ENCODE data around the gene NEK6. TPM values are rescaled to one million over a fixed set of nuclear protein-coding genes. Genes with fewer than 3 reads are reported as not detected.
A peak's percentile ranks its signal among the peaks of the same experiment; 100 is the strongest.

NEK6 gene
- total RNA-seq, 1 donor from 2014 or later = 15.7 TPM

DNA sequence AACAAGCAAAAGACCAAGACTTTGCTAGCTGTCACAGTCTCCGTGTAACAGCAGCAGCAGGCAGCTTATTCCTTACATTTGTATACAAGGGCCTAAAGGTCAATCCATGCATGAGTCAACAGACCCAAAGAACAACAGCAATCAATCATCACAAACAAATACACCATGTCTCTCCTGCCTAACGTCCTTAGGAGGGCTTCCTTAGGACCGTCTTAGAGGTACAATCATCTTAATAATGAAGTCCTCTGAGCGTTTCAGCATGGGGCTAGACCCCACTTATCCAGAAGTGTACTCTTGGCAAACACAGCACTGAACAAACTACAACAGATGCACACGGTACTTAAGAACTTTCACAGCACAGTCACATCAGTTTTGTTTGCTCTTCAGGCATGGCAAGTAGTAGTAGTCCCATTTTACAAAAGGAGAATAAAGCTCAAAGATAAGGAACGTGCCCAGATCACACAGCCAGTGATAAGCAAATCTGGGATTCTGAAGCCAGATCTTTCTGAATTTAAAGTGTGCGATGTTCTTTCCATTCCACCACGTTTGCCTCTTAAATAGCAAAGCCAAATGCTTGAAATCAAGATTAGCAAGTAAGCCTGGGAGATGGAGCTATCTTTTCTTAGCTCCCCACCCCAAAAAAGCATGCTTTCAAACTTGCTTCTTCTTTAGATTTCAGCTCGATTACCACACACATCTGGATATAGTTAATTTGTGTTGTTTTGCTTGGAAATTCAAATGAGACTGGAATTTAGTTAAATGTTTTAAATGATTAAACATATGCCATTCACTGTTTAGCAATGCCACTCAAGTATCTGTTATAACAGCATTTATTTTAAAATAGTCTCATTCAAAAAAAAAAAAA lies 133.3 kb downstream of the NEK6 start:
- no peaks in the 10 kb centered on the region for H3K36me3 ChIP-seq (ENCODE audit: control insufficient read depth in 3 of 3, insufficient read depth in 3 of 3, low read length in 3 of 3)
- no peak overlapping the region for H3K27ac ChIP-seq (ENCODE audit: low read depth, low read length)
- H3K9me3 ChIP-seq (ENCODE audit: control insufficient read depth in 3 of 3, low read length in 3 of 3) = no peaks in the 10 kb centered on the region
- H3K4me3 ChIP-seq (ENCODE audit: low read length in 3 of 3) = no peak overlapping the region
- H3K4me1 ChIP-seq (ENCODE audit: control insufficient read depth in 3 of 3, insufficient read depth in 3 of 3, low read length in 3 of 3) = peaks cover 33 to 63% (median 41%) of the 10 kb centered on the region in 3 donors
- no peak overlapping the region for H3K9ac ChIP-seq (ENCODE audit: low read depth in 1 of 3, low read length in 3 of 3)
- no peaks in the 10 kb centered on the region for H3K27me3 ChIP-seq (ENCODE audit: control insufficient read depth in 3 of 3, insufficient read depth in 3 of 3, low read length in 3 of 3)

DNA sequence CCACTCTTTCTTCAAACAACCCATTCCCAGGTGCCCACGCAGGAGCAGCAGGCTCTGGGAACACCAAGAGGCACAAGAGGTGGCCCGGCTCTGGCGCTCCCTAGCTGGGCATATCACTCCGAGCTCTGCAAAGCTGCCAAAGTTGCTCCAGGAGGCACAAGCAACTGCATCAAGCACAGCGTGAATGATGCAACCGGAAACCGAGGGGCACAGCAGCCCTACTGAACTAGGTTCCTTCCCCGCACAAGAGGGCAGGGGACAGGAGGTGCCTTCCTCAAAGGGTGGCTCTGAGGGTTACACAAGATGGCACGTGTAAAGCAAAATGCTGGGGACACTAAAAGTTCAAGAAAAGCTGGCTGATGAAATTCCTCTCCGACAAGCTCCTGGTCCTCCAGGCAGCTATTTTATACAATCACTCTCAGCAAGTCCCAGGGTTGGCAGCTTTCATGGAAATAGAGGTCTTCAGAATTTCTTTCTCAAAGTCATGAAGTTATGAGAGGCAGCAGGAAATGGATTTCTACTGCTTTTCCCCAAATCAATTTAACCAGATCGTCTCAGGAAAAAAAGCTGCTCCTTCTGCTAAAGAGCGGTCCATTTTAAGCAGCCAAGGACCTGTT lies 134.6 kb downstream of the NEK6 start:
- no peak overlapping the region for H3K27ac ChIP-seq (ENCODE audit: low read depth, low read length)
- H3K4me1 ChIP-seq (ENCODE audit: control insufficient read depth in 3 of 3, insufficient read depth in 3 of 3, low read length in 3 of 3) = peaks cover 33 to 71% (median 44%) of the 10 kb centered on the region in 3 donors
- H3K9me3 ChIP-seq (ENCODE audit: control insufficient read depth in 3 of 3, low read length in 3 of 3) = no peaks in the 10 kb centered on the region
- H3K36me3 ChIP-seq (ENCODE audit: control insufficient read depth in 3 of 3, insufficient read depth in 3 of 3, low read length in 3 of 3) = peaks cover 0 to 2% (median 0%) of the 10 kb centered on the region in 3 donors
- peak overlapping the region in 1 of 3 donors; percentile 9 for H3K4me3 ChIP-seq (ENCODE audit: low read length in 3 of 3)
- H3K27me3 ChIP-seq (ENCODE audit: control insufficient read depth in 3 of 3, insufficient read depth in 3 of 3, low read length in 3 of 3) = no peaks in the 10 kb centered on the region
- no peak overlapping the region for H3K9ac ChIP-seq (ENCODE audit: low read depth in 1 of 3, low read length in 3 of 3)

DNA sequence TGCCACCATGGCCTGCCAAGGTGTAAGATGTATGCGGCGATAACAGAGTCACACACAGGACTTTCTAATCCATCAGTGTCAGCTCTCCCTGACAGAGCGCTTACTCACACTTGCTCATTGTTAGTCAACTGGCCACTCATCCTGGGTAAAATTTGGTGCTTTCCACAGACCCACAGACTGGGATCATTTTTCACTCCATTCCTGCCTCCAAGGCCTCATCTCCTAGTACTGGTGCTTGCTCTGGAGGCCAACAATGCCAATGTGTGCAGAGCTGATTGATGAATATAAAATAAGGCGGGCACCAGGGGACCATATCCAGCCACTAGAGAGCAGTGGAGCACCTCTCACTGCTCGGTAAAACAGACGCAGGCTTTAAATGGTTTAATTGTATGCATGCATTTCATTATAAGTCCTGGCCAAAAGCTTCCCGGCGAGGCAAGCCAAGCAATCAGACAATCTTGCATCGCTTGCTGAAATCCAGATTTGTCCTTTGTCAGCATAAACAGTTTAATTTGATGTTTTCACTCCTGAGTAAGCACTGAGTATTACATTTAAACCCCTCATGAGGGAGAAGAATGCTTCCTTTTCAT lies 135.2 kb downstream of the NEK6 start:
- H3K4me1 ChIP-seq (ENCODE audit: control insufficient read depth in 3 of 3, insufficient read depth in 3 of 3, low read length in 3 of 3) = peaks cover 32 to 72% (median 44%) of the 10 kb centered on the region in 3 donors
- no peaks in the 10 kb centered on the region for H3K9me3 ChIP-seq (ENCODE audit: control insufficient read depth in 3 of 3, low read length in 3 of 3)
- no peak overlapping the region for H3K4me3 ChIP-seq (ENCODE audit: low read length in 3 of 3)
- H3K27ac ChIP-seq (ENCODE audit: low read depth, low read length) = no peak overlapping the region
- H3K27me3 ChIP-seq (ENCODE audit: control insufficient read depth in 3 of 3, insufficient read depth in 3 of 3, low read length in 3 of 3) = no peaks in the 10 kb centered on the region
- H3K36me3 ChIP-seq (ENCODE audit: control insufficient read depth in 3 of 3, insufficient read depth in 3 of 3, low read length in 3 of 3) = peaks cover 0 to 2% (median 0%) of the 10 kb centered on the region in 3 donors
- H3K9ac ChIP-seq (ENCODE audit: low read depth in 1 of 3, low read length in 3 of 3) = no peak overlapping the region

DNA sequence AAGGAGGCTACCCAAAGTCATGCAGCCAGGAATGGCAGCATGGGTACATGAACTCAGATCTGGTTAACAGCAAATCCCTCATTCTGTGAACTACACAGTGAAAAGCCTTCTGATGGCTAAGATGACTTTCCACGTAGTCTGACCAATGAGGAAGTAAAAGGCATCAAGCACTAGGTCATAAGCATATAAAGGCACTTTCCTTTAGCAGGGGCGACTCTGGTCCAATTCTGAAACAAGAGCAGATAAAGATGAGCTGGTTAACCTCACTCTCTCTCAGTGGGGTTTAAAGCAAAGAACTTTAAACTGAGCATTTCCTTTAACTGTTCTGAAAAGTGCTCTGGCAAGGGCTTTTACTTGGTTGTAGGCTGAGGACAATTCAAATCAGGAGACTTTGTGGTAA lies 136.4 kb downstream of the NEK6 start:
- H3K27me3 ChIP-seq (ENCODE audit: control insufficient read depth in 3 of 3, insufficient read depth in 3 of 3, low read length in 3 of 3) = no peaks in the 10 kb centered on the region
- no peak overlapping the region for H3K4me3 ChIP-seq (ENCODE audit: low read length in 3 of 3)
- H3K36me3 ChIP-seq (ENCODE audit: control insufficient read depth in 3 of 3, insufficient read depth in 3 of 3, low read length in 3 of 3) = peaks cover 0 to 2% (median 0%) of the 10 kb centered on the region in 3 donors
- H3K27ac ChIP-seq (ENCODE audit: low read depth, low read length) = no peak overlapping the region
- H3K9me3 ChIP-seq (ENCODE audit: control insufficient read depth in 3 of 3, low read length in 3 of 3) = no peaks in the 10 kb centered on the region
- H3K4me1 ChIP-seq (ENCODE audit: control insufficient read depth in 3 of 3, insufficient read depth in 3 of 3, low read length in 3 of 3) = peaks cover 31 to 72% (median 40%) of the 10 kb centered on the region in 3 donors
- H3K9ac ChIP-seq (ENCODE audit: low read depth in 1 of 3, low read length in 3 of 3) = no peak overlapping the region

DNA sequence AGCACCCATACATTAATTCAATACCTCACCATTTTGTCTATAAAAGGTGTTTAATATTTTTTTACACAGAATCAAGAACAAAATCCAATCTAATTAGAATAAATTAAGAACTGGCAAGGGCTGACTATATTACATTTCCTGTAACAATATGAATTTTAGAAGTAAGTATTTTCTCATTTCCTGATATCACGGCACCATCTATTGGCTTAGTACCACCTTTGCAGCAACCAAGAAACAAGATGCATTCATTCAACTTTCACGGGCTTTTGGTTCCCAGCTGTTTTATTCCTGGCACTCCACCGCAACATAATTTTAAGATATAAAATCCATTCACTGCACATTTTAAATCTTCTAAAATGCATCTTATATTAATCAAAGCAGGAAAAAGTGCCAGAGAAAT lies 136.8 kb downstream of the NEK6 start:
- H3K9ac ChIP-seq (ENCODE audit: low read depth in 1 of 3, low read length in 3 of 3) = no peak overlapping the region

DNA sequence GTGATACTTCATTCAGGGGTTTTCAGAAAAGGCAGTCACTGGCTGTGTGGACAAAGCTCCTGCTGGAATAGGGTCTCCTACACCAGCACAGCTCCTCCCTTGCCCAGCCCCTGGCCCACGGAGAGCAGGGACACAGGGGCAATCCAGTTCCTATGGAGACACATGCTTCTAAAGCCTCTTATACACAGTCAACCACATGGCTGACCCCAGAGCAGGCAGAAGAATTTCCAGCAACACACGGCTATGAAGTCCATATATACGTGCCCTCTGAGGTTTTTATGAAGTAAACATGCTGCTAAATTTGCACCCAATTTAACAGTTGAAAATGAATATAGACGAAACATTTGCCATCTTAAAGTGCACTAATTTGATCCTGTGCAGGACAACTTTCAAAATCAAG lies 138.1 kb downstream of the NEK6 start:
- H3K4me1 ChIP-seq (ENCODE audit: control insufficient read depth in 3 of 3, insufficient read depth in 3 of 3, low read length in 3 of 3) = peaks cover 43 to 70% (median 47%) of the 10 kb centered on the region in 3 donors
- H3K27me3 ChIP-seq (ENCODE audit: control insufficient read depth in 3 of 3, insufficient read depth in 3 of 3, low read length in 3 of 3) = no peaks in the 10 kb centered on the region
- no peaks in the 10 kb centered on the region for H3K9me3 ChIP-seq (ENCODE audit: control insufficient read depth in 3 of 3, low read length in 3 of 3)
- no peak overlapping the region for H3K4me3 ChIP-seq (ENCODE audit: low read length in 3 of 3)
- H3K27ac ChIP-seq (ENCODE audit: low read depth, low read length) = no peak overlapping the region
- peaks cover 0 to 7% (median 4%) of the 10 kb centered on the region in 3 donors for H3K36me3 ChIP-seq (ENCODE audit: control insufficient read depth in 3 of 3, insufficient read depth in 3 of 3, low read length in 3 of 3)
- no peak overlapping the region for H3K9ac ChIP-seq (ENCODE audit: low read depth in 1 of 3, low read length in 3 of 3)

More for the DNA sequence above, 136.8 kb downstream of the NEK6 start:
- H3K4me3 ChIP-seq (ENCODE audit: low read length in 3 of 3) = no peak overlapping the region
- H3K9me3 ChIP-seq (ENCODE audit: control insufficient read depth in 3 of 3, low read length in 3 of 3) = no peaks in the 10 kb centered on the region
- peaks cover 0 to 2% (median 0%) of the 10 kb centered on the region in 3 donors for H3K36me3 ChIP-seq (ENCODE audit: control insufficient read depth in 3 of 3, insufficient read depth in 3 of 3, low read length in 3 of 3)
- H3K4me1 ChIP-seq (ENCODE audit: control insufficient read depth in 3 of 3, insufficient read depth in 3 of 3, low read length in 3 of 3) = peaks cover 32 to 72% (median 40%) of the 10 kb centered on the region in 3 donors
- H3K27ac ChIP-seq (ENCODE audit: low read depth, low read length) = no peak overlapping the region
- no peaks in the 10 kb centered on the region for H3K27me3 ChIP-seq (ENCODE audit: control insufficient read depth in 3 of 3, insufficient read depth in 3 of 3, low read length in 3 of 3)

DNA sequence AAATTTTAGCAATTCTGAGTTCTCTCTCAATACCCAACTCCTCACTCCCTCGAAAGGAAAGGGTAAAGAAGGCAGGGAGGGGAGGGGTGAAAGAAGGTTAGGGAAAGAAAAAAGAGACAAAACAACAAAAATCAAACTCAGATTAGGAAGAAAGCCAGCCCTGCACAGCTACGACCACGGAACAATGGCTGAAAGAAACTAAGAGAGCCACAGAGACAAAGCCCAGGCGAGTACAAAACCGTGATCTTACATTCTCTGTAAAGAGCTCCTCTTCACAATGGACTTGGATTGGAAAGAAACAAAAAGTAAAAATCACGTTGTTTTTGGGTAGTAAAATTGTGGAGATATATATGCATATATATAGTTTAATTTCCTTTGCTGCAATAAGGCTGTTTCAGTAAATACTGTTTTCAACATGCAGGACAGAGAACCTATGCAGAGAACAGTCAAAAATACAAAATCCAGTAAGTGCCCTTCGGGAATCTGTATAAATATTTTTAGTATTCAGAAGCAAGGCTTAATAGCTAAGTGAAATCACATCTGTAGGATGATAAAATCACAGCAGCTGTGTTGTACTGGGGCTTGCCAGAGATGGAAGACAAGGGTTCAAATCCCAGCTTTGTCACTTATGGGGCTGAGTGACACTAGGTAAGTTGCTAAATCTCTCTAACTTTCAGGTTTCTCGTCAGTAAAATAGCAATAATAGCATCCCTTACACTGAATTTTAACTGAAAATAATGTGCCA lies 140.6 kb downstream of the NEK6 start:
- no peaks in the 10 kb centered on the region for H3K9me3 ChIP-seq (ENCODE audit: control insufficient read depth in 3 of 3, low read length in 3 of 3)
- H3K27me3 ChIP-seq (ENCODE audit: control insufficient read depth in 3 of 3, insufficient read depth in 3 of 3, low read length in 3 of 3) = no peaks in the 10 kb centered on the region
- peaks cover 2 to 18% (median 18%) of the 10 kb centered on the region in 3 donors for H3K36me3 ChIP-seq (ENCODE audit: control insufficient read depth in 3 of 3, insufficient read depth in 3 of 3, low read length in 3 of 3)
- no peak overlapping the region for H3K9ac ChIP-seq (ENCODE audit: low read depth in 1 of 3, low read length in 3 of 3)
- H3K27ac ChIP-seq (ENCODE audit: low read depth, low read length) = no peak overlapping the region
- H3K4me3 ChIP-seq (ENCODE audit: low read length in 3 of 3) = no peak overlapping the region
- peaks cover 25 to 48% (median 28%) of the 10 kb centered on the region in 3 donors for H3K4me1 ChIP-seq (ENCODE audit: control insufficient read depth in 3 of 3, insufficient read depth in 3 of 3, low read length in 3 of 3)

DNA sequence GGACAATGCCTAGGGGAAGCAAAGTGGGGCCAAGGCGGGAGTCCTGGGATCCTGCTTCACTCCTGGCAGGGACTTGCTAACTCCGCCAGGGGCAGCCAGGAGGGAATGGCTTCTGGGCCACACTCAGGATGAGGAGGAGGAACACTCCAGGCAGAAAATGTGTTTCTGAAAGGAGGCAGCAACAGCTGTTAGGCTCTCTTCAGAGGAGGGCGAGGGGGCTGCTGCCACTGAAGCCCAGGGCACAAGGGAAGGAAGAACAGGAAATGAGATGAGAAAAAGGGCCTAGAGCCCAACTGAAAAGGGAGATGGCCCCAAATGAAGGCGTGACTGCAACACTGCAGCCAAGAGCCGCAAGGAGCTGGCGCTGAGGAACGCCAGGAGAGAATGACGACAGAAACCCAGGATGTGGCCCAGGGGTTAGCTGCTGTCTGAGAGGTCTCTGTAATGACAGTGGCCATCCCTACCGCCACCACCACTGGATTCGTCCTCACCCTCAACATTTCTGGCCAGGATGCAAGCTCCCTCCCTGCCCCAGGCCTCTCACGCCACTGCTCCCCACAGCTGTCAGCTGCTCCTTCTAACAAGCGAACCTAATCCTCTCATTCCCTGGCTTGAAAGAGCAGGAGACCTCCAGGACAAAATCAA lies 141.7 kb downstream of the NEK6 start:
- H3K27me3 ChIP-seq (ENCODE audit: control insufficient read depth in 3 of 3, insufficient read depth in 3 of 3, low read length in 3 of 3) = no peaks in the 10 kb centered on the region
- H3K36me3 ChIP-seq (ENCODE audit: control insufficient read depth in 3 of 3, insufficient read depth in 3 of 3, low read length in 3 of 3) = peaks cover 13 to 29% (median 29%) of the 10 kb centered on the region in 3 donors
- H3K4me1 ChIP-seq (ENCODE audit: control insufficient read depth in 3 of 3, insufficient read depth in 3 of 3, low read length in 3 of 3) = peaks cover 25 to 43% (median 28%) of the 10 kb centered on the region in 3 donors
- H3K4me3 ChIP-seq (ENCODE audit: low read length in 3 of 3) = peak overlapping the region in 2 of 3 donors; percentile 26 to 50
- no peaks in the 10 kb centered on the region for H3K9me3 ChIP-seq (ENCODE audit: control insufficient read depth in 3 of 3, low read length in 3 of 3)
- H3K27ac ChIP-seq (ENCODE audit: low read depth, low read length) = peak overlapping the region; percentile 57
- H3K9ac ChIP-seq (ENCODE audit: low read depth in 1 of 3, low read length in 3 of 3) = peak overlapping the region in 2 of 3 donors; percentile 1 to 45

Data from skeletal muscle tissue (tissue), 4 donors.